Chondrocyte (in vitro differentiated cells): ENCODE data around the gene CD247. TPM values are rescaled to one million over a fixed set of nuclear protein-coding genes. Genes with fewer than 3 reads are reported as not detected.

ENCODE experiments used
- DNase-seq: peaks from one replicate; pipeline ENCODE4 v3.0.0; 2021; ENCODE audit warnings: mixed read lengths, low spot score
- H3K27ac Mint-ChIP-seq: one replicate; pipeline ENCODE4 v1.8.0; 2021; ENCODE audit warnings: mild to moderate bottlenecking, moderate library complexity, mixed read lengths; ENCODE audit not compliant: unreplicated experiment
- H3K27me3 Mint-ChIP-seq: 2 replicates; pipeline ENCODE4 v1.8.0; 2021; ENCODE audit warnings: low read depth, mixed read lengths
- H3K36me3 Mint-ChIP-seq: 2 replicates; pipeline ENCODE4 v1.8.0; 2021; ENCODE audit warnings: low read depth, mixed read lengths
- H3K4me1 Mint-ChIP-seq: 2 replicates; pipeline ENCODE4 v1.8.0; 2021; ENCODE audit warnings: low read depth, mild to moderate bottlenecking, mixed read lengths
- H3K4me3 Mint-ChIP-seq: one replicate; pipeline ENCODE4 v1.8.0; 2021; ENCODE audit warnings: mild to moderate bottlenecking, moderate library complexity, mixed read lengths; ENCODE audit not compliant: unreplicated experiment
- H3K9me3 Mint-ChIP-seq: 2 replicates; pipeline ENCODE4 v1.8.0; 2021; ENCODE audit warnings: low read depth, mixed read lengths
- CTCF ChIP-seq: fragments of 200-600 bp; sonication (generic); IDR thresholded peaks from 2 replicates; pipeline ENCODE4 v1.5.0; 2021; ENCODE audit warnings: antibody characterized with exemption, mild to moderate bottlenecking, moderate library complexity
- total RNA-seq: library from RNA; stranded (reverse); gene quantifications from 3 replicates; pipeline ENCODE4 v1.2.1, GENCODE V29; 2021

Gene CD247
- total RNA-seq, 1 donor from 2014 or later = not detected

- Mint-ChIP-seq H3K27me3 (peaks cover 9% of the 10 kb centered on the region), H3K9me3 (no peaks in the 10 kb centered on the region), H3K36me3 (no peaks in the 10 kb centered on the region), H3K4me3 (no peak overlapping the region), H3K4me1 (peaks cover 16% of the 10 kb centered on the region), H3K27ac (no peak overlapping the region)
- no peak for TF ChIP-seq CTCF
- no peak for DNase-seq
These were observed 74.6 kb downstream of the CD247 start for GRCh38 chr1:167443757-167444156.

GRCh38 chr1:167442854-167443565 lies 75.3 kb downstream of the CD247 start:
- Mint-ChIP-seq H3K4me3 (no peak overlapping the region), H3K27me3 (peaks cover 16% of the 10 kb centered on the region), H3K9me3 (no peaks in the 10 kb centered on the region), H3K27ac (no peak overlapping the region), H3K4me1 (peaks cover 17% of the 10 kb centered on the region), H3K36me3 (no peaks in the 10 kb centered on the region)
- no peak for TF ChIP-seq CTCF
- no peak for DNase-seq

- H3K4me1 Mint-ChIP-seq = peaks cover 17% of the 10 kb centered on the region
- H3K27me3 Mint-ChIP-seq = peaks cover 16% of the 10 kb centered on the region
- H3K27ac Mint-ChIP-seq = no peak overlapping the region
- TF ChIP-seq CTCF = peak; percentile 87
- no peaks in the 10 kb centered on the region for H3K9me3 Mint-ChIP-seq
- no peaks in the 10 kb centered on the region for H3K36me3 Mint-ChIP-seq
- DNase-seq = no peak
- H3K4me3 Mint-ChIP-seq = no peak overlapping the region
These were observed 76.0 kb downstream of the CD247 start for GRCh38 chr1:167442142-167442848.

GRCh38 chr1:167441222-167441621 lies 77.1 kb downstream of the CD247 start:
- no peak for TF ChIP-seq CTCF
- H3K36me3 Mint-ChIP-seq = peaks cover under 1% of the 10 kb centered on the region
- no peak for DNase-seq
- peaks cover 17% of the 10 kb centered on the region for H3K4me1 Mint-ChIP-seq
- H3K27me3 Mint-ChIP-seq = peaks cover 16% of the 10 kb centered on the region
- no peak overlapping the region for H3K27ac Mint-ChIP-seq
- peaks cover 4% of the 10 kb centered on the region for H3K9me3 Mint-ChIP-seq
- H3K4me3 Mint-ChIP-seq = no peak overlapping the region

- peaks cover 15% of the 10 kb centered on the region for H3K27me3 Mint-ChIP-seq
- peaks cover 17% of the 10 kb centered on the region for H3K4me1 Mint-ChIP-seq
- TF ChIP-seq CTCF = no peak
- DNase-seq = no peak
- peaks cover 9% of the 10 kb centered on the region for H3K9me3 Mint-ChIP-seq
- H3K27ac Mint-ChIP-seq = no peak overlapping the region
- peaks cover 4% of the 10 kb centered on the region for H3K36me3 Mint-ChIP-seq
- H3K4me3 Mint-ChIP-seq = no peak overlapping the region
These were observed 77.6 kb downstream of the CD247 start for GRCh38 chr1:167440776-167441175.
